Mammary epithelial cell (primary cell): Measurements from ENCODE around the gene PCDHGB1.

Source experiments
- CTCF ChIP-seq, 2 donors: IDR thresholded peaks in 1 of 2; conservative IDR thresholded peaks in 1 of 2; 2 replicates each; pipeline ENCODE4 v1.5.1; 2011 to 2012; ENCODE audit warnings: inconsistent platforms in 2 of 2, low read length in 2 of 2, mild to moderate bottlenecking in 2 of 2, control low read depth in 1 of 2, low read depth in 1 of 2; ENCODE audit not compliant: insufficient read depth in 1 of 2; ENCODE audit errors: extremely low read depth in 1 of 2
- EZH2 ChIP-seq: IDR thresholded peaks from 2 replicates; pipeline ENCODE4 v1.6.1; 2012; ENCODE audit warnings: low read length, inconsistent platforms, borderline replicate concordance

GRCh38 chr5:141328231-141328630 is 21.7 kb upstream of the PCDHGB1 start:
- TF ChIP-seq CTCF (conservative IDR thresholded peaks at IDR 0.05 in 1 of 2, IDR thresholded peaks at IDR 0.05 in 1 of 2; ENCODE audit: extremely low read depth in 1 of 2, insufficient read depth in 1 of 2, low read depth in 1 of 2, low read length in 2 of 2), result no peak
- no peak for TF ChIP-seq EZH2
